ENCODE results near the gene STRBP.

Gene STRBP

DNA sequence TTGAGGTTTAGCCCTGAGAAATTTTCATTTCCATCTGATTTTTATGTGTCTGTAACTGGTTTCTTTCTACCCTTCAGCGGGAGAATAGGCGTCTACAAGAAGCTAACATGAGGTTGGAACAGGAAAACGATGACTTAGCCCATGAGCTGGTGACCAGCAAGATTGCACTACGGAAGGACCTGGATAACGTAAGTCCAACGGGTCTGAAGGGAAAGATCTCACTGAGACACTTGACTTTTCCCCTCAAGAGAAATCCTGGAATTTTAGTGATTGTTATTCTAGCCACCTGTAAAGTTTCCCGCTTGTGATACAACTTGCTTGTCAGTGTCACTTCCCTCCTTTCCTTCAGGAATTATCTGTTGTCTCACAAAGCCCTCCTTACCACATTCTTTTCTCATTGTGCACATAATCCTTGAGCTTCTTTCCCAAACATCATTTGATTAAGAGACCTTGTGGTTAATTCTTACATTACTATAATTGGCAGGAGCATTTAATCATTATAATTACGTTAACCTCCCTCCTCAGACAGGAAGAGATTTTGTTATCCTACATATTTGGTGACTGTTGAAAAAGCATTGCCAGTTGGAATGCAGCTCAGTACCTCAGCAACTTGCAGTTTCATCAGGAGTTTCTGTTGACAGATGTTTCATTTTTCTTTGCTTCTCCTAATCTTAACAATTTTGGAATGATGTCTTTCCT lies 178.0 kb downstream of the STRBP start:
- no peak overlapping the region for H3K27ac ChIP-seq

GRCh38 chr9:123089790-123090189 lies 178.6 kb downstream of the STRBP start:
- TF ChIP-seq CTCF (conservative IDR thresholded peaks at IDR 0.05), result no peak
- no peak overlapping the region for H3K27ac ChIP-seq

More for the DNA sequence above, 178.0 kb downstream of the STRBP start:
- no peak for TF ChIP-seq CTCF (conservative IDR thresholded peaks at IDR 0.05)

DNA sequence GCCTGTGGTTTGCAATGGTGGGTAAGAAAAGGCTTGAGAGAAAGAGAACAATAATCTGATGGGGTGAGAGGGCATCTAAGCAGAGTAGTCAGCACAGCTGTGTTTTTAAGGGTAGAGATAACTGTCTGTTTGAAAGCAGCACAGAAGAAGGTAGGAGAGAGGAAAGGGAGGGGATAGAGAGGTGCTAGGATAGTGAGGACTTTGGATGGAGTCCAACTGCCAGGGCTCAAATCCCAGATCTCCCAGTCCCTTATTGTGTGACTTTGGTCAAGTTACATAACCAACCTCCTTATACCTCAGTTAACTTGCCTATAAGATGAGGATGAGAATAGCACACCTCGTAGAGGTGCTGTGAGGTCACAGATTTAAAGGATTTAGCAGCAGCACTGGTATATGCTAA lies 179.3 kb downstream of the STRBP start:
- TF ChIP-seq CTCF (conservative IDR thresholded peaks at IDR 0.05), result no peak

GRCh38 chr9:123087359-123087888 lies 181.0 kb downstream of the STRBP start:
- TF ChIP-seq CTCF (conservative IDR thresholded peaks at IDR 0.05), result no peak

More for the DNA sequence above, 179.3 kb downstream of the STRBP start:
- H3K27ac ChIP-seq, result no peak overlapping the region

DNA sequence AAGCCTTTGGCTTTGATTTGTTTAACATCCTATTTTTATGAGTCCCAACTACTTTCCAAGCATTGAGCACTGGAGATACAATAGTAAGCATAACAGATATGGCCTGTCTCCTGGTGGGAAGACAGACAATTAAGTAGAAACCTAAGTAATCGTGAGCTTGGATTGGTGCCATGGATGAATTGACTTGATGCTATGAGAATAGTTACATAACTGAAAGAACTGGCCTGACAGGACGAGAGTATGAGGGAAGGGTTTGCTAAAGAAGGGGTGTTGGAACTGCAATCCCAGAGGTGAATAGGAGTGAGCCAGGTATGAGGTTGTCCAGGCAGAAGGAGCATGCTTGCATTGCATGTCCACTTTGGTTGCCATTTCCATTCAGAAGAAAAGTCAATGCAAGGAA lies 182.5 kb downstream of the STRBP start:
- H3K27ac ChIP-seq, result peak overlapping the region; percentile 27
- TF ChIP-seq CTCF (conservative IDR thresholded peaks at IDR 0.05), result no peak

More at GRCh38 chr9:123087359-123087888, 181.0 kb downstream of the STRBP start:
- H3K27ac ChIP-seq, result no peak overlapping the region

- no peak for TF ChIP-seq CTCF (conservative IDR thresholded peaks at IDR 0.05)
- H3K27ac ChIP-seq, result peak overlapping the region; percentile 27
Observed at GRCh38 chr9:123084256-123084655, 184.1 kb downstream of the STRBP start.

GRCh38 chr9:123083680-123084079 lies 184.7 kb downstream of the STRBP start:
- TF ChIP-seq CTCF (conservative IDR thresholded peaks at IDR 0.05), result no peak
- no peak overlapping the region for H3K27ac ChIP-seq

Measured in VCaP (cell line).